HG03064 (cell line): Measurements from ENCODE around the gene CEBPA.

Experiments
- ATAC-seq: cut with Tn5 transposase; IDR thresholded peaks from one replicate; pipeline ENCODE4 v1.9.1; 2021; ENCODE audit warnings: low read depth; ENCODE audit not compliant: unreplicated experiment

CEBPA gene

GRCh38 chr19:33254245-33254824 lies 48.0 kb downstream of the CEBPA start:
- no peak for ATAC-seq

- no peak for ATAC-seq
Measured at GRCh38 chr19:33252971-33253370, 49.4 kb downstream of the CEBPA start.

DNA sequence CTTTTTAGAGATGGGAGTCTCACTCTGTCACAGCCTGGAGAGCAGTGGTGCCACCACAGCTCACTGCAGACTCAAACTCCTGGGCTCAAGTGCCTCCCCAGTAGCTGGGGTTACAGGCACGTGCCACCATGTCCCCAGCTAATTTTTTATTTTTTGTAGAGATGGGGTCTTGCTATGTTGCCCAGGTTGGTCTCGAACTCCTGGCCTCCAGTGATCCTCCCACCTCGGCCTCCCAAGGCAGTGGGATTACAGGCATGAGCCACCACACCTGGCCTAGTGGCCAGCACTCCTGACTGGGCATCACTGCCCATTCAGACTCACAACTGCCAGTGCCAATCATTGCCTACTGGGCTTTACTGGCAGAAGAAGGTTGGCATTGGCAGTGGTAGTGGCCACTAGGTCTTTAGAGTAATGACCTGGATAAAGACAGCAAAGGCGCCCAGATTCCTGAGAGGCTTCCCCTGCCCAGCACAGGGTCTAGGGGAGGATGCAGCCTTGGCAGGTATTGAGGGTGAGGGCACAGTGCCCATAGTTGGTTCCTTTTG lies 49.8 kb downstream of the CEBPA start:
- no peak for ATAC-seq

- ATAC-seq = no peak
Measured at GRCh38 chr19:33251526-33252090, 50.7 kb downstream of the CEBPA start.

DNA sequence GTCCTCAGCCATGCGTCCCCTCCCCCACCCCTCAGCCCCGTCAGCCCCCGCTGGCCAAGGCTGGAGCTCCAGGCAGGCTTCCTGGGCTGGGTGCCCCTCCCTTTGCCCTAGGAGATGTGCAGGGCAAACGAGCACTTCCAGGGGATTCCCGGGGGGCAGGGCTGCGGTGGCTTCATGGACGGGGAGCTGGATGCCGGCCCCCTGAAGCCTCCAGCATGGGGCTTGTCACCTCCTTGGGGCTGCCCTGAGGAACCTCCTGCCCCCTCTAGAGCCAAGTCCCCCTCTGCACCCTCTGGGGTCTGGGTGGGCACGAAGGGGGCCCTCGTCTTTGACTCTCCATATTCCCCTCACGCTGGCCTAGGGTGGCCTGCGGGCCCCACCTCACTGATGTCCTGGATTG lies 51.3 kb downstream of the CEBPA start:
- ATAC-seq = no peak

DNA sequence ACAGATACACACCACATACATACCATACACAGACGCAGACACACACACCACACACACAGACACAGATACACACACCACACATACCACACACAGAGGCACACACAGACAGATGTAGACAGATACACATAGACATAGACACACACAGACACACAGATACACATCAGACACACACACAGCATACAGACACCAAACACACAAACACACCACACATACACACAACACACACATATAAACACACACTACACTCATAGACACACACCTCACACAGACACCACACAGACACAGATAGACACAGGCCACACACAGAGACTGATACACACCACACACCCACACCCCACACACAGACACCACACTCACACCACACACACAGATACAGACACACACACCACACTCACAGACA lies 51.8 kb downstream of the CEBPA start:
- ATAC-seq = no peak
